K562 (cell line): Measurements from ENCODE around the gene IKZF4. TPM values are rescaled to one million over a fixed set of nuclear protein-coding genes. Genes with fewer than 3 reads are reported as not detected.

Experiments used
- CTCFL ChIP-seq: IDR thresholded peaks from 2 replicates; pipeline ENCODE4 v1.6.1; 2011; ENCODE audit warnings: borderline replicate concordance, low read depth, mild to moderate bottlenecking, moderate library complexity, low read length; ENCODE audit not compliant: insufficient read depth, poor library complexity, severe bottlenecking
- JUN ChIP-seq, 2 experiments: sonication (generic) in 1 of 2; formaldehyde crosslinking in 1 of 2; IDR thresholded peaks; 2 replicates each; pipeline versions ENCODE4 v1.6.1 to v1.8.0; 2012 to 2022; ENCODE audit warnings: borderline replicate concordance in 2 of 2, mild to moderate bottlenecking in 2 of 2, improper control_type of control experiment in 1 of 2, low read depth in 1 of 2, low read length in 1 of 2, missing genetic modification reagents in 1 of 2
- MCM7 ChIP-seq, 2 experiments: fragments of 450-650 bp; IDR thresholded peaks; 2 replicates each; pipeline ENCODE4 v1.6.1; 2016 to 2018
- MEIS2 ChIP-seq: fragments of 450-650 bp; IDR thresholded peaks from 2 replicates; pipeline ENCODE4 v1.6.1; 2014; ENCODE audit warnings: mild to moderate bottlenecking; ENCODE audit not compliant: partially characterized antibody
- NCOA6 ChIP-seq: fragments of 450-650 bp; IDR thresholded peaks from 2 replicates; pipeline ENCODE4 v1.6.1; 2017; ENCODE audit warnings: mild to moderate bottlenecking
- NFE2L1 ChIP-seq: fragments of 450-650 bp; IDR thresholded peaks from 2 replicates; pipeline ENCODE4 v1.6.1; 2016; ENCODE audit warnings: missing genetic modification characterization, low read depth, mild to moderate bottlenecking, missing compliant biosample characterization, moderate library complexity, borderline replicate concordance
- POLR2AphosphoS2 ChIP-seq: IDR thresholded peaks from 2 replicates; pipeline ENCODE4 v1.6.1; 2012; ENCODE audit warnings: low read length, improper control_type of control experiment
- POLR2AphosphoS5 ChIP-seq: IDR thresholded peaks from 2 replicates; pipeline ENCODE4 v1.6.1; 2011; ENCODE audit warnings: mild to moderate bottlenecking, low read depth, low read length, moderate library complexity; ENCODE audit not compliant: control insufficient read depth, insufficient read depth
- RERE ChIP-seq: sonication (generic); formaldehyde crosslinking; IDR thresholded peaks from 2 replicates; pipeline ENCODE4 v1.8.0; 2023; ENCODE audit warnings: missing genetic modification reagents, mild to moderate bottlenecking, borderline replicate concordance
- SMC3 ChIP-seq: conservative IDR thresholded peaks from 2 replicates; pipeline ENCODE4 v1.6.1; 2011; ENCODE audit warnings: low read depth, low read length, improper control_type of control experiment; ENCODE audit not compliant: insufficient read depth
- SNIP1 ChIP-seq: fragments of 450-650 bp; IDR thresholded peaks from 2 replicates; pipeline ENCODE4 v1.7.1; 2017; ENCODE audit warnings: low read depth, mild to moderate bottlenecking
- ZNF174 ChIP-seq: fragments of 250-450 bp; sonication (Bioruptor Pico); IDR thresholded peaks from 2 replicates; pipeline ENCODE4 v1.4.0; 2020; ENCODE audit warnings: mild to moderate bottlenecking
- ZNF277 ChIP-seq: fragments of 250-450 bp; sonication (Bioruptor Pico); IDR thresholded peaks from 2 replicates; pipeline ENCODE4 v1.8.0; 2022; ENCODE audit warnings: inconsistent platforms, mild to moderate bottlenecking, moderate library complexity, borderline replicate concordance
- polyA plus RNA-seq, 8 experiments: library from polyadenylated mRNA; depleted of rRNA in 4 of 8; stranded (reverse) in 5 of 8; unstranded in 3 of 8; fragments of >200 nt; fragmentation: Nextera tagmentation in 2 of 8; fragmentation: Illumina TruSeq in 1 of 8; extraction: Ambion mirVana in 2 of 8; extraction: Trizol in 1 of 8; gene quantifications; 2 replicates each; pipeline versions ENCODE4 v1.2.1 to v1.2.3, GENCODE V29; 2011 to 2014; ENCODE audit warnings: inconsistent platforms in 1 of 8, missing spikeins in 1 of 8
- total RNA-seq, 7 experiments: library from RNA; depleted of rRNA in 6 of 7; stranded (reverse); fragments of >200 nt in 6 of 7; fragmentation: Illumina TruSeq in 2 of 7; extraction: Trizol in 2 of 7; gene quantifications; 2 replicates each; pipeline versions ENCODE4 v1.2.1 to v1.2.3, GENCODE V29; 2011 to 2021; ENCODE audit warnings: low replicate concordance in 1 of 7
- TF ChIP-seq, protein P1 (sequence below): sonication (generic); formaldehyde crosslinking; IDR thresholded peaks from 2 replicates; pipeline ENCODE4 v1.8.1; 2023; ENCODE audit warnings: mild to moderate bottlenecking, missing genetic modification reagents

Gene IKZF4
- total and polyA plus RNA-seq, 9 of the 15 experiments (the other 6 are each of a cell fraction or from before 2014, with no cell fraction given): 1.9 to 16.3 (median 3.6) TPM

DNA sequence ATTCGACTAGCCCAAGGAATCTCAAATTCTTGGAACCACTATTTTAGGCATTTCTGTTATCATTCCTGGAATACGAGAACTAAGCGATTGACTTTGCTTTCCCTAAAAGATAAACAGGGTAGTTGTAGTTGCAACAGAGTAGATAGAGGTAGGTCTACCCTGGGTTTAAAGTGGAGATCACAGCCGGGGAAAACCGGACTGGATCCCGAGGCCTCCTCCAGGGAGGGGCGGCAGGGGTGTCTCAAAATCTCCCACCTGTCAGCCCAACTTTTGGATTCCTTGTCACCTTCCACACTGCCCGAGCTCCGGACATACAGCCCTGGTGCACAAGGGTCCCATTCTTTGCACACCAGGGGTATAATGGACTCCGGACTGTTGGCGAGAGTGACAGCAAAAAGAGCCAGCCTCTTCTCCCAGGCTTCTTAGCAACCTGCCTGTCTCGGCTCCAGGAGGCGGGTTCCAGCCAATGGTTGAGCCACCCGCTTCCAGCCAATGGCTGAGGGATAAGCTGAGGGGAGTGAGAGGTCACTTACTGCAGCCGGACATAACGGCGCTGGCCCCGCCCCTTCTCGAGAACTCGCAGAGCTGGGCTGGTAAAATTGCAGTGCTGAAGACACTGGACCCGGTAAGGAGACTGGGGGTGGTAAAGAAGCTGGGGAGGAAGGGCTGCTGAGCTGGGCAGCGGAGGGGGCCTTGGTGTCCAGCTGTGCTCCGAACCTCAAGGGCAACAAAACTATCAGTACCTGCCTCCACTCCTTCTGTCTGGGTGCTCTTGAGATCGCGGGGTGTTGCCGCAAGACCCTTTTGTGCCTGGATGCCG is 23.9 kb upstream of the IKZF4 start, which contains the start of gene SUOX (continued):
- TF ChIP-seq RERE (CRISPR knock-in tag) (no peak), NCOA6 (no peak), JUN (IDR thresholded peaks at IDR 0.05; ENCODE audit: borderline replicate concordance, low read depth, low read length) (no peak), JUN (CRISPR knock-in tag; IDR thresholded peaks at IDR 0.05; ENCODE audit: borderline replicate concordance) (no peak), NFE2L1 (tag) (no peak), MEIS2 (peak; percentile 58), ZNF277 (CRISPR knock-in tag) (no peak), SNIP1 (no peak), CTCFL (no peak), SMC3 (no peak), ZNF174 (no peak), MCM7 (IDR thresholded peaks at IDR 0.05) (no peak), POLR2AphosphoS2 (no peak; the same call in 1 of the 2 replicates), POLR2AphosphoS5 (peak; percentile 65)
- TF ChIP-seq, protein P1, sequence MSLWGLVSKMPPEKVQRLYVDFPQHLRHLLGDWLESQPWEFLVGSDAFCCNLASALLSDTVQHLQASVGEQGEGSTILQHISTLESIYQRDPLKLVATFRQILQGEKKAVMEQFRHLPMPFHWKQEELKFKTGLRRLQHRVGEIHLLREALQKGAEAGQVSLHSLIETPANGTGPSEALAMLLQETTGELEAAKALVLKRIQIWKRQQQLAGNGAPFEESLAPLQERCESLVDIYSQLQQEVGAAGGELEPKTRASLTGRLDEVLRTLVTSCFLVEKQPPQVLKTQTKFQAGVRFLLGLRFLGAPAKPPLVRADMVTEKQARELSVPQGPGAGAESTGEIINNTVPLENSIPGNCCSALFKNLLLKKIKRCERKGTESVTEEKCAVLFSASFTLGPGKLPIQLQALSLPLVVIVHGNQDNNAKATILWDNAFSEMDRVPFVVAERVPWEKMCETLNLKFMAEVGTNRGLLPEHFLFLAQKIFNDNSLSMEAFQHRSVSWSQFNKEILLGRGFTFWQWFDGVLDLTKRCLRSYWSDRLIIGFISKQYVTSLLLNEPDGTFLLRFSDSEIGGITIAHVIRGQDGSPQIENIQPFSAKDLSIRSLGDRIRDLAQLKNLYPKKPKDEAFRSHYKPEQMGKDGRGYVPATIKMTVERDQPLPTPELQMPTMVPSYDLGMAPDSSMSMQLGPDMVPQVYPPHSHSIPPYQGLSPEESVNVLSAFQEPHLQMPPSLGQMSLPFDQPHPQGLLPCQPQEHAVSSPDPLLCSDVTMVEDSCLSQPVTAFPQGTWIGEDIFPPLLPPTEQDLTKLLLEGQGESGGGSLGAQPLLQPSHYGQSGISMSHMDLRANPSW (CRISPR knock-in tag): no peak
